HPDE6-E6E7 (cell line): ENCODE results near the gene LTBP1.

Experiments used
- DNase-seq: peaks from one replicate; pipeline ENCODE4 v3.0.0; 2011; ENCODE audit warnings: missing footprints; ENCODE audit errors: extremely low spot score

Gene LTBP1

GRCh38 chr2:33304032-33304864 lies 357.5 kb downstream of the LTBP1 start:
- DNase-seq: no peak

- DNase-seq: no peak
These were observed 361.0 kb downstream of the LTBP1 start for GRCh38 chr2:33307659-33308270.

GRCh38 chr2:33312355-33312754 lies 365.6 kb downstream of the LTBP1 start:
- no peak for DNase-seq

GRCh38 chr2:33313039-33313438 lies 366.3 kb downstream of the LTBP1 start:
- DNase-seq: no peak

- no peak for DNase-seq
These were observed 367.8 kb downstream of the LTBP1 start for GRCh38 chr2:33314541-33314940.

- DNase-seq: no peak
These were observed 369.6 kb downstream of the LTBP1 start for GRCh38 chr2:33316328-33316727.

GRCh38 chr2:33317369-33318007 lies 370.7 kb downstream of the LTBP1 start:
- DNase-seq: no peak

GRCh38 chr2:33318456-33318855 lies 371.7 kb downstream of the LTBP1 start:
- DNase-seq: no peak

GRCh38 chr2:33320573-33320972 lies 373.8 kb downstream of the LTBP1 start:
- no peak for DNase-seq

- DNase-seq: no peak
These were observed 374.6 kb downstream of the LTBP1 start for GRCh38 chr2:33321236-33321771.

GRCh38 chr2:33321876-33322483 lies 375.2 kb downstream of the LTBP1 start:
- no peak for DNase-seq

- DNase-seq: no peak
These were observed 375.9 kb downstream of the LTBP1 start for GRCh38 chr2:33322612-33323011.

GRCh38 chr2:33323957-33324356 lies 377.2 kb downstream of the LTBP1 start:
- no peak for DNase-seq

- no peak for DNase-seq
These were observed 379.3 kb downstream of the LTBP1 start for GRCh38 chr2:33326100-33326499.

GRCh38 chr2:33333433-33333832 lies 386.7 kb downstream of the LTBP1 start:
- DNase-seq: no peak

- DNase-seq: no peak
These were observed 387.3 kb downstream of the LTBP1 start for GRCh38 chr2:33334083-33334482.

- DNase-seq: no peak
These were observed 388.8 kb downstream of the LTBP1 start for GRCh38 chr2:33335516-33335915.

GRCh38 chr2:33336036-33336625 lies 389.4 kb downstream of the LTBP1 start:
- DNase-seq: no peak

GRCh38 chr2:33337385-33337960 lies 390.7 kb downstream of the LTBP1 start:
- no peak for DNase-seq

- no peak for DNase-seq
These were observed 391.2 kb downstream of the LTBP1 start for GRCh38 chr2:33337981-33338380.

GRCh38 chr2:33339269-33339668 lies 392.5 kb downstream of the LTBP1 start:
- DNase-seq: no peak
